22Rv1 (cell line): Measurements from ENCODE around the gene CLASP1.
"Not testable (repeated sequence)": the region's sequence is repeated elsewhere in the genome, so short reads cannot be mapped to it uniquely, and the experiment has no call there.

ENCODE experiments used
- H3K27ac ChIP-seq: fragments of 450-650 bp; 2 replicates; pipeline ENCODE4 v1.5.1; 2017
- ZFX ChIP-seq: fragments of 450-650 bp; IDR thresholded peaks from 2 replicates; pipeline ENCODE4 v1.6.1; 2017; ENCODE audit warnings: antibody characterized with exemption, borderline replicate concordance
- TF ChIP-seq, protein P1 (sequence below): fragments of 450-650 bp; IDR thresholded peaks from 2 replicates; pipeline ENCODE4 v1.5.1; 2017; ENCODE audit warnings: mild to moderate bottlenecking

CLASP1 gene

DNA sequence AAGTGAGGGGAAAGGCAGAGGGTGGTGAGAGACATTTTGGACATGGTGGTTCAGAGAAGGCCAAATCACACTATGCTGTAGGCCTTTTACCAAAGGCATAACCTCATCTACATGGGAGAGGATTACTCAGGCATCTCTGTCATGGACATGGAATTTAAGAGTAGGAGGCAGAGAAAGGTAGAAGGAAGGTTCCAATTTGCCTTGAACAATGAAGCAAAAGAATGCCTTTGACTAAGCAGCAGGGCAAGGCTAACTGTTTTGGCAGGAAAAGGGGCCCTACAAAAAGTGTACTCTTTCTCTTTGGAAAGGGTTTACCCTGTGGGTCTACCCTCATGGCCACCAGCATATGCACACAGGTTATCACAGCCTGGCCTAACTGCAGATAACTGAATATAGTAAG, 164.2 kb downstream of the CLASP1 start:
- no peak for TF ChIP-seq ZFX
- TF ChIP-seq, protein P1, sequence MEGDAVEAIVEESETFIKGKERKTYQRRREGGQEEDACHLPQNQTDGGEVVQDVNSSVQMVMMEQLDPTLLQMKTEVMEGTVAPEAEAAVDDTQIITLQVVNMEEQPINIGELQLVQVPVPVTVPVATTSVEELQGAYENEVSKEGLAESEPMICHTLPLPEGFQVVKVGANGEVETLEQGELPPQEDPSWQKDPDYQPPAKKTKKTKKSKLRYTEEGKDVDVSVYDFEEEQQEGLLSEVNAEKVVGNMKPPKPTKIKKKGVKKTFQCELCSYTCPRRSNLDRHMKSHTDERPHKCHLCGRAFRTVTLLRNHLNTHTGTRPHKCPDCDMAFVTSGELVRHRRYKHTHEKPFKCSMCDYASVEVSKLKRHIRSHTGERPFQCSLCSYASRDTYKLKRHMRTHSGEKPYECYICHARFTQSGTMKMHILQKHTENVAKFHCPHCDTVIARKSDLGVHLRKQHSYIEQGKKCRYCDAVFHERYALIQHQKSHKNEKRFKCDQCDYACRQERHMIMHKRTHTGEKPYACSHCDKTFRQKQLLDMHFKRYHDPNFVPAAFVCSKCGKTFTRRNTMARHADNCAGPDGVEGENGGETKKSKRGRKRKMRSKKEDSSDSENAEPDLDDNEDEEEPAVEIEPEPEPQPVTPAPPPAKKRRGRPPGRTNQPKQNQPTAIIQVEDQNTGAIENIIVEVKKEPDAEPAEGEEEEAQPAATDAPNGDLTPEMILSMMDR: no peak
- H3K27ac ChIP-seq: no peak overlapping the region

DNA sequence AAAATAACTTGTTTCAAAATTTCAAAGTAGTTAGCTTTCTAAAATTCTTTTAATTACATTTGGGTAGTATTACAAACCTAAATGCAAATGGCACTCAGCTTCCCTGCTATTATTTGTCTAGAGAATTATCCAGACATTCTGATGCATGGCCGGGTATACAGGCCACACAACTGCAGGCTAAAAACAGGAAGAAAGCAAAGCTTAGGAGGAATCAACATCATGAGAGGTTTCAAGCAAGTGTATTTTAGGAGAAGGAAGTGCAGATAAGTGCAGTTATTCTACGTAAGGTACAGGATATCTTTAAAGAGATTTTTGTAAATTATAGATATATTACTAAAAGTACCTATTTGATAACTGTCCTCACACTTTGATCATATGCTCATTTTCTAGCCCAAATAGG, 165.4 kb downstream of the CLASP1 start:
- TF ChIP-seq ZFX: no peak
- TF ChIP-seq, protein P1: no peak
- no peak overlapping the region for H3K27ac ChIP-seq

DNA sequence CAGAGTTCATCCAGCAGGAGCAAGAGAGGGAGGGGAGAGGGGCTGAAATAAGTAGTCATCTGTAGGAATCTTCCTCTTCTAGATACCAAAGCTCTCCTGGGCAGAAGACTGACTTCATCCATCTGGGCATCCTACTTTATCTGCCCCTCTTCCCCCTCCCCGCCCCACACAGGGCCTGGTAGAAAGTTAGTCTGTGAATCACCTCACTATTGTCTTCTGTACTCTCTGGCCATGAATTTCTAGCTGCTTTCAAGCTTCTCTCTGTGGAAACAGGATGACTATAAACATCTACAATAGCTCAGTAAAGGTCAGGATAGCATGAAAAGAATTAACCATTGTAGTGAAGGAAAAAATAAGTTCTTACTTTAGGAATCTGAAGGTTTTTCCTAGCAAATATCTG, 166.2 kb downstream of the CLASP1 start:
- H3K27ac ChIP-seq: no peak overlapping the region
- no peak for TF ChIP-seq ZFX
- TF ChIP-seq, protein P1: no peak

DNA sequence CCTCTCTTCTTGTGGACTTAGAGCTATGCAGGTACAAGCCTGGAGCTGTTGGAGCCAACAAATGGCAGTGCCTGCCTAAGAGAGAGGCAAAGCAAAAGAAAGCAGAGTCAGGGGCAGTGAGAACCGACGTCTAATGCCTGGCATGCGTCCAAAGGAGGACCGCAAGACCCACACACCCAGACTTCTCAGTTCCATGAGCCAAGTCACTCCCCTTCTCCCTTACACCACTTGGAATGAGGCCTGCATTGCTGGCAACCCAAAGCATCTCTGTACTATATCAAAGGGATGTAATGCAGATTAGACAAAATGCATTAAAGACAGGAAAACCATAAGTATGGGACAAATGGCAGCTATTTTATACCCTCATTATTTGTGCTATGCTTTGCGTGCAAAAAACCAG, 168.4 kb downstream of the CLASP1 start:
- no peak overlapping the region for H3K27ac ChIP-seq
- no peak for TF ChIP-seq ZFX
- TF ChIP-seq, protein P1: no peak

GRCh38 chr2:121479882-121480522, 169.3 kb downstream of the CLASP1 start:
- TF ChIP-seq ZFX: no peak
- TF ChIP-seq, protein P1: peak; percentile 65
- H3K27ac ChIP-seq: peak overlapping the region; percentile 31; the same call in 1 of the 2 replicates

DNA sequence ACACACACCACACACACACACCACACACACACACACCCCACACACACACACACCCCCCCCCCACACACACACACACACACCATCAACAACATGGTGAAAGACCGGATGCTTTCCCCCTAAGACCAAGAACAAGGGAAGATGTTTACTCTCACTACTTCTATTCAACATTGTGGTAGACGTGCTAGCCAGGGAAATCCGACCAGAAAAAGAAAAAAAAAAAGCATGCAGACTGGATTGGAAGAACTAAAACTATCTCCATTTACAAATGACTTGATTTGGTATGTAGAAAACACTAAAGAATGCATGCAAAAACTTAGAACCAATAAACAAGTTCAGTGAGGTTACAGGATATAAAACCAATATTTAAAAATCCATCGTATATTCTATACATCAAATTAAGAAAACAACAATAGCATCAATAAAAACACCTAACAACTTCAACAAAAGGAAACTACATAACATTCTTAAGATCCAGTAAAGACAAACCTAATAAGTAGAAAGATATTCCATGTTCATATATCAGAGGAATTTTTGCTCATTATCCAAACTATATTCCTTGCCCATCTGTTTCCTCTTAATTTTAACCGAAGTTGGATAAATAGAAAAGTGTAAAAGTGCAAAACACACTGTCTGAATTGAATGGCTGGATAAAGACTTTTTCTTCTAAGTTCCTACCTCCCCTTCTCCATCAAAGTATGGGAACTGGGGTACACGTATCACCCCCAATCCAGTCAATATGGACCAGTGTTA, 170.1 kb downstream of the CLASP1 start:
- peak overlapping the region; percentile 31; the same call in 1 of the 2 replicates for H3K27ac ChIP-seq
- TF ChIP-seq, protein P1: no peak
- no peak for TF ChIP-seq ZFX

GRCh38 chr2:121478358-121478995, 170.8 kb downstream of the CLASP1 start:
- H3K27ac ChIP-seq: not testable (repeated sequence)
